Endothelial cell of umbilical vein (primary cell): ENCODE data around the gene SNCAIP. TPM values are rescaled to one million over a fixed set of nuclear protein-coding genes. Genes with fewer than 3 reads are reported as not detected.

Source experiments
- BruUV-seq: library from RNA; stranded (reverse); fragments of 400-500 nt; replicated peaks from 2 replicates; lab custom pipeline; 2021; lab: Mats Ljungman, UMichigan
- CTCF ChIA-PET: fragments of 300-600, 350-600 bp; sonication (Branson Sonifier 250); formaldehyde crosslinking; loops from one replicate; lab custom pipeline; 2021; ENCODE audit warnings: antibody characterized with exemption, inconsistent platforms; lab: Charles Lee
- POLR2A ChIA-PET: fragments of 300-600, 350-600 bp; sonication (Branson Sonifier 250); formaldehyde crosslinking; loops from one replicate; lab custom pipeline; 2021; ENCODE audit warnings: antibody characterized with exemption, inconsistent platforms; lab: Charles Lee
- DNase-seq: peaks from one replicate; pipeline ENCODE4 v3.0.0-alpha.2; 2011; ENCODE audit warnings: low read depth, low spot score
- FAIRE-seq: peaks from 2 replicates; lab custom pipeline; 2011; peaks lifted over from hg19 to GRCh38; lab: Jason Lieb, UNC
- H2AFZ ChIP-seq: 2 replicates; pipeline ENCODE4 v1.6.0; 2012; ENCODE audit warnings: low read depth, low read length, control low read depth, inconsistent platforms
- H3K27ac ChIP-seq: 2 replicates; pipeline ENCODE4 v1.5.1; 2011; ENCODE audit warnings: low read depth, mild to moderate bottlenecking, control low read depth, low read length, moderate library complexity; ENCODE audit not compliant: insufficient read depth
- H3K27me3 ChIP-seq, 2 experiments: 2 replicates each; pipeline versions ENCODE4 v1.6.0 to v1.6.1; 2011; ENCODE audit warnings: low read length in 2 of 2, mixed read lengths in 1 of 2; ENCODE audit not compliant: control insufficient read depth in 2 of 2, insufficient read depth in 2 of 2
- H3K36me3 ChIP-seq, 2 experiments: 2 replicates in 1 of 2; 3 replicates in 1 of 2; pipeline ENCODE4 v1.5.1; 2011; ENCODE audit warnings: low read length in 2 of 2, mild to moderate bottlenecking in 1 of 2, moderate library complexity in 1 of 2; ENCODE audit not compliant: control insufficient read depth in 2 of 2, insufficient read depth in 2 of 2; ENCODE audit errors: extremely low read depth in 1 of 2
- H3K4me1 ChIP-seq: 3 replicates; pipeline ENCODE4 v1.5.1; 2011; ENCODE audit warnings: mild to moderate bottlenecking, low read length; ENCODE audit not compliant: control insufficient read depth, insufficient read depth; ENCODE audit errors: extremely low read depth
- H3K4me2 ChIP-seq: 2 replicates; pipeline ENCODE4 v1.6.1; 2011; ENCODE audit warnings: low read length, control low read depth, mixed read lengths; ENCODE audit not compliant: insufficient read depth
- H3K4me3 ChIP-seq, 3 experiments: fragments of 200-600 bp in 1 of 3; sonication (generic), shearing (Covaris generic) in 1 of 3; replicated peaks in 1 of 3; 2 replicates each; pipeline ENCODE4 v1.5.1; 2011 to 2016; ENCODE audit warnings: control low read depth in 3 of 3, low read length in 3 of 3, mild to moderate bottlenecking in 2 of 3, inconsistent platforms in 1 of 3, low read depth in 1 of 3, moderate library complexity in 1 of 3; ENCODE audit not compliant: insufficient read depth in 1 of 3
- H3K79me2 ChIP-seq: 2 replicates; pipeline ENCODE4 v1.6.0; 2012; ENCODE audit warnings: low read length, inconsistent platforms; ENCODE audit not compliant: control insufficient read depth, insufficient read depth
- H3K9ac ChIP-seq: replicated peaks from 2 replicates; pipeline ENCODE3; 2011; ENCODE audit warnings: low read length, control low read depth; ENCODE audit not compliant: insufficient read depth; ENCODE audit errors: extremely low read depth
- H3K9me1 ChIP-seq: replicated peaks from 3 replicates; pipeline ENCODE4 v1.6.0; 2011; ENCODE audit warnings: mild to moderate bottlenecking, low read length; ENCODE audit not compliant: control insufficient read depth, insufficient read depth; ENCODE audit errors: extremely low read depth
- H3K9me3 ChIP-seq: replicated peaks from 2 replicates; pipeline ENCODE4 v1.5.1; 2012; ENCODE audit warnings: low read length, inconsistent platforms; ENCODE audit not compliant: control insufficient read depth, insufficient read depth
- H4K20me1 ChIP-seq: replicated peaks from 2 replicates; pipeline ENCODE3; 2011; ENCODE audit warnings: mild to moderate bottlenecking, low read length; ENCODE audit not compliant: control insufficient read depth, insufficient read depth; ENCODE audit errors: extremely low read depth
- EZH2 ChIP-seq: IDR thresholded peaks from 2 replicates; pipeline ENCODE4 v1.6.1; 2012; ENCODE audit warnings: borderline replicate concordance, low read depth, mild to moderate bottlenecking, moderate library complexity, low read length, inconsistent platforms; ENCODE audit not compliant: severe bottlenecking
- FOS ChIP-seq: IDR thresholded peaks from 2 replicates; pipeline ENCODE4 v1.6.1; 2011; ENCODE audit warnings: mild to moderate bottlenecking, low read length, moderate library complexity, borderline replicate concordance; ENCODE audit not compliant: insufficient read depth
- GATA2 ChIP-seq: IDR thresholded peaks from 2 replicates; pipeline ENCODE4 v1.7.0; 2011; ENCODE audit warnings: low read depth, mild to moderate bottlenecking, moderate library complexity, mixed read lengths, low read length; ENCODE audit not compliant: insufficient read length, insufficient read depth
- JUN ChIP-seq: IDR thresholded peaks from 2 replicates; pipeline ENCODE4 v1.6.1; 2011; ENCODE audit warnings: borderline replicate concordance, low read depth; ENCODE audit not compliant: insufficient read length, insufficient read depth
- MYC ChIP-seq: IDR thresholded peaks from one replicate; pipeline ENCODE4 v1.6.1; 2011; ENCODE audit warnings: mild to moderate bottlenecking, low read depth, low read length
- POLR2A ChIP-seq: IDR thresholded peaks from 2 replicates; pipeline ENCODE4 v1.6.1; 2012; ENCODE audit warnings: low read depth, mild to moderate bottlenecking, control low read depth, low read length
- dilution Hi-C: fragments of 300-500 bp; cut with MboI; formaldehyde crosslinking; loops from one replicate; pipeline ENCODE4 v1.15.0; 2019; ENCODE audit warnings: low sequenced_read_pairs; ENCODE audit not compliant: extremely low pct_ligation_motif_present
- intact Hi-C: fragments of 100-400 bp; cut with micrococcal nuclease; formaldehyde crosslinking; loops from one replicate; pipeline ENCODE4 v1.10.0; 2022
- polyA plus RNA-seq, 4 experiments: library from polyadenylated mRNA; depleted of rRNA in 3 of 4; stranded (reverse) in 3 of 4; unstranded in 1 of 4; fragments of >200 nt; gene quantifications; 2 replicates each; pipeline versions ENCODE4 v1.2.1 to v1.2.3, GENCODE V29; 2011 to 2012; ENCODE audit warnings: missing spikeins in 1 of 4
- total RNA-seq: library from RNA; stranded (reverse); gene quantifications from 2 replicates; pipeline ENCODE4 v1.2.3, GENCODE V29; 2021
- TF ChIP-seq, protein P1 (sequence below), 2 donors: IDR thresholded peaks; 1 replicate in 1 of 2; 2 replicates in 1 of 2; pipeline ENCODE4 v1.5.1; 2011; ENCODE audit warnings: low read length in 2 of 2, mild to moderate bottlenecking in 2 of 2, moderate library complexity in 2 of 2, control low read depth in 1 of 2, inconsistent platforms in 1 of 2, low read depth in 1 of 2; ENCODE audit not compliant: insufficient read depth in 1 of 2; ENCODE audit errors: extremely low read depth in 1 of 2
- TF ChIP-seq, protein P2 (sequence below): IDR thresholded peaks from 2 replicates; pipeline ENCODE4 v1.6.1; 2011; ENCODE audit not compliant: insufficient read depth, insufficient read length

SNCAIP gene
- total and polyA plus RNA-seq, 2 donors (not counting 3 experiments of a cell fraction or from before 2014, with no cell fraction given): 13.1 to 42.0 TPM

DNA sequence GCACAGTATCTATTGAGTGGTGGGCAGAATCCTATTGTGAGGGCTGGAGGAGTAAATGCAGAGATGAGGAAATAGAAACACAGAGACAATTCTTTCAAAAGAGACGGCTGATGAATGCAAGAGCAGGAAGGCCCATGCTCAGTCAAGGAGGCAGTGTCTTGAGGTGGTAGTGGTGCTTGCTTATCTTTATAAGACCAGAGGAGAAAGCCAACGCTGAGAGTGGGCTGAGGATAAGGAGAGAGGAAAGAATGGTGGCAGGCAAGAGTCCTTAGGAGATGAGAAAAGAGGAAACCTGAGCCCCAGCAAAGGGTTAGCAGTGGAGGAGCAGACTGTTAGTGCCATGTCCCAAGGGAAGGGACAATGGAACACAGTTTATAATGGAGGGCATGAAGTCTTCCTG lies 86.0 kb downstream of the SNCAIP start:
- no peaks in the 10 kb centered on the region for H3K9me3 ChIP-seq
- no peak overlapping the region for H3K4me3 ChIP-seq
- FAIRE-seq: no peak
- H3K4me1 ChIP-seq: no peaks in the 10 kb centered on the region
- no peak overlapping the region for H3K4me2 ChIP-seq
- POLR2A ChIA-PET: no interaction called here
- no peaks in the 10 kb centered on the region for H3K36me3 ChIP-seq
- intact Hi-C loops: no loop called here
- no peaks in the 10 kb centered on the region for H4K20me1 ChIP-seq
- no peaks in the 10 kb centered on the region for H3K9me1 ChIP-seq
- H3K27me3 ChIP-seq: no peaks in the 10 kb centered on the region
- H3K79me2 ChIP-seq: no peaks in the 10 kb centered on the region
- dilution Hi-C loops: no loop called here
- no TSS peak for BruUV-seq
- DNase-seq: no peak
- H2AFZ ChIP-seq: no peak overlapping the region
- no peak for TF ChIP-seq EZH2
- no peak overlapping the region for H3K27ac ChIP-seq
- no peak overlapping the region for H3K9ac ChIP-seq
- CTCF ChIA-PET: interaction anchor here (1.0 kb wide), 1 partner anchor 15 kb away, joined by 5 read pairs; no protein-coding TSS in a partner anchor

DNA sequence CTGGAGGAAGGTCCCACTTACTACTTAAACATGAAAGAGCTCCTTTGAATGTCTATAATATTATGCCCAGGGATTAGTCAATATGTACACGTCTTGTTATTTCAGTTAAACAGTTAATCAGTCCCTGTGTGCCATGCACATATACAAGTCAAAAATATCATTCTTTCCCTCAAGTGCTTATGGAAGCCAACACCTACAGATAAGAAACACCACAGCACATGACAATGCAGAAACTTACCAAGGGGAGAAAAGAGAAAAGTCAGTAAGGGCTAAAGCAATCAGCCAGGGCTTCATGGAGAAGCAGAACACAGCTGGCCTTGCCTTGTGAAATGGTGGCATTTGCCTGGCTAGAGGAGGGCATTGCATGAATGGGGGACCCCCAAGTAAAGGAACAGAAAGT lies 88.3 kb downstream of the SNCAIP start:
- Histone ChIP-seq H3K27me3 (no peaks in the 10 kb centered on the region), H3K36me3 (no peaks in the 10 kb centered on the region), H3K9me3 (no peaks in the 10 kb centered on the region), H3K4me1 (no peaks in the 10 kb centered on the region), H3K4me3 (no peak overlapping the region), H3K27ac (no peak overlapping the region), H2AFZ (no peak overlapping the region), H3K9me1 (no peaks in the 10 kb centered on the region), H3K4me2 (no peak overlapping the region), H4K20me1 (no peaks in the 10 kb centered on the region), H3K9ac (no peak overlapping the region), H3K79me2 (no peaks in the 10 kb centered on the region)
- ChIA-PET CTCF (no interaction called here), POLR2A (no interaction called here)
- DNase-seq (no peak), FAIRE-seq (no peak)
- dilution Hi-C loops: no loop called here
- TF ChIP-seq, protein P1, sequence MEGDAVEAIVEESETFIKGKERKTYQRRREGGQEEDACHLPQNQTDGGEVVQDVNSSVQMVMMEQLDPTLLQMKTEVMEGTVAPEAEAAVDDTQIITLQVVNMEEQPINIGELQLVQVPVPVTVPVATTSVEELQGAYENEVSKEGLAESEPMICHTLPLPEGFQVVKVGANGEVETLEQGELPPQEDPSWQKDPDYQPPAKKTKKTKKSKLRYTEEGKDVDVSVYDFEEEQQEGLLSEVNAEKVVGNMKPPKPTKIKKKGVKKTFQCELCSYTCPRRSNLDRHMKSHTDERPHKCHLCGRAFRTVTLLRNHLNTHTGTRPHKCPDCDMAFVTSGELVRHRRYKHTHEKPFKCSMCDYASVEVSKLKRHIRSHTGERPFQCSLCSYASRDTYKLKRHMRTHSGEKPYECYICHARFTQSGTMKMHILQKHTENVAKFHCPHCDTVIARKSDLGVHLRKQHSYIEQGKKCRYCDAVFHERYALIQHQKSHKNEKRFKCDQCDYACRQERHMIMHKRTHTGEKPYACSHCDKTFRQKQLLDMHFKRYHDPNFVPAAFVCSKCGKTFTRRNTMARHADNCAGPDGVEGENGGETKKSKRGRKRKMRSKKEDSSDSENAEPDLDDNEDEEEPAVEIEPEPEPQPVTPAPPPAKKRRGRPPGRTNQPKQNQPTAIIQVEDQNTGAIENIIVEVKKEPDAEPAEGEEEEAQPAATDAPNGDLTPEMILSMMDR (IDR thresholded peaks at IDR 0.05; ENCODE audit: extremely low read depth in 1 of 2, insufficient read depth in 1 of 2, low read depth in 1 of 2, low read length in 2 of 2): no peak
- TF ChIP-seq GATA2 (no peak), EZH2 (no peak), POLR2A (no peak), MYC (no peak), FOS (no peak), JUN (no peak)
- TF ChIP-seq, protein P2, sequence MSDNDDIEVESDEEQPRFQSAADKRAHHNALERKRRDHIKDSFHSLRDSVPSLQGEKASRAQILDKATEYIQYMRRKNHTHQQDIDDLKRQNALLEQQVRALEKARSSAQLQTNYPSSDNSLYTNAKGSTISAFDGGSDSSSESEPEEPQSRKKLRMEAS: no peak
- no TSS peak for BruUV-seq
- intact Hi-C loops: no loop called here
